Measurements from ENCODE around the gene LYZL2.
A peak's percentile ranks its signal among the peaks of the same experiment; 100 is the strongest.
"Not testable (repeated sequence)": the region's sequence is repeated elsewhere in the genome, so short reads cannot be mapped to it uniquely, and the experiment has no call there.

Gene LYZL2

GRCh38 chr10:30629653-30630052 is at the start of gene LYZL2:
Gene LYZL2, minus strand, starts transcription at chr10:30629753. Its CDS starts 2,838 bp downstream, at chr10:30626915.
- DNase-seq (ENCODE audit: low read depth) = no peak

- not testable (repeated sequence) for DNase-seq (ENCODE audit: low read depth)
Measured at GRCh38 chr10:30677616-30678015, 48.1 kb upstream of the LYZL2 start.

- DNase-seq (ENCODE audit: low read depth) = not testable (repeated sequence)
Measured at GRCh38 chr10:30677146-30677545, 47.6 kb upstream of the LYZL2 start.

GRCh38 chr10:30675791-30676718 is 46.5 kb upstream of the LYZL2 start:
- no peak for DNase-seq (ENCODE audit: low read depth)

- no peak for DNase-seq (ENCODE audit: low read depth)
Measured at GRCh38 chr10:30674796-30675195, 45.2 kb upstream of the LYZL2 start.

- DNase-seq (ENCODE audit: low read depth) = not testable (repeated sequence)
Measured at GRCh38 chr10:30673262-30673661, 43.7 kb upstream of the LYZL2 start.

- not testable (repeated sequence) for DNase-seq (ENCODE audit: low read depth)
Measured at GRCh38 chr10:30672338-30672737, 42.8 kb upstream of the LYZL2 start.

- peak; percentile 5 for DNase-seq (ENCODE audit: low read depth)
Measured at GRCh38 chr10:30671026-30671616, 41.6 kb upstream of the LYZL2 start.

GRCh38 chr10:30667982-30668381 is 38.4 kb upstream of the LYZL2 start:
- DNase-seq (ENCODE audit: low read depth) = not testable (repeated sequence)

GRCh38 chr10:30663403-30663802 is 33.9 kb upstream of the LYZL2 start:
- not testable (repeated sequence) for DNase-seq (ENCODE audit: low read depth)

- no peak for DNase-seq (ENCODE audit: low read depth)
Measured at GRCh38 chr10:30662814-30663213, 33.3 kb upstream of the LYZL2 start.

- not testable (repeated sequence) for DNase-seq (ENCODE audit: low read depth)
Measured at GRCh38 chr10:30660314-30660713, 30.8 kb upstream of the LYZL2 start.

GRCh38 chr10:30656233-30656632 is 26.7 kb upstream of the LYZL2 start:
- DNase-seq (ENCODE audit: low read depth) = no peak

- not testable (repeated sequence) for DNase-seq (ENCODE audit: low read depth)
Measured at GRCh38 chr10:30655001-30655400, 25.4 kb upstream of the LYZL2 start.

- DNase-seq (ENCODE audit: low read depth) = not testable (repeated sequence)
Measured at GRCh38 chr10:30651470-30652397, 22.2 kb upstream of the LYZL2 start.

GRCh38 chr10:30647089-30647488 is 17.5 kb upstream of the LYZL2 start:
- DNase-seq (ENCODE audit: low read depth) = no peak

GRCh38 chr10:30645340-30645827 is 15.8 kb upstream of the LYZL2 start:
- DNase-seq (ENCODE audit: low read depth) = no peak

- DNase-seq (ENCODE audit: low read depth) = not testable (repeated sequence)
Measured at GRCh38 chr10:30644408-30644861, 14.9 kb upstream of the LYZL2 start.

- not testable (repeated sequence) for DNase-seq (ENCODE audit: low read depth)
Measured at GRCh38 chr10:30643557-30644199, 14.1 kb upstream of the LYZL2 start.

- DNase-seq (ENCODE audit: low read depth) = not testable (repeated sequence)
Measured at GRCh38 chr10:30642856-30643255, 13.3 kb upstream of the LYZL2 start.
